GM21529 (cell line): Measurements from ENCODE around the gene LHFPL4.
"Not testable (repeated sequence)": the region's sequence is repeated elsewhere in the genome, so short reads cannot be mapped to it uniquely, and the experiment has no call there.

Experiments used
- ATAC-seq: cut with Tn5 transposase; IDR thresholded peaks from one replicate; pipeline ENCODE4 v1.9.1; 2021; ENCODE audit not compliant: unreplicated experiment

The LHFPL4 gene

DNA sequence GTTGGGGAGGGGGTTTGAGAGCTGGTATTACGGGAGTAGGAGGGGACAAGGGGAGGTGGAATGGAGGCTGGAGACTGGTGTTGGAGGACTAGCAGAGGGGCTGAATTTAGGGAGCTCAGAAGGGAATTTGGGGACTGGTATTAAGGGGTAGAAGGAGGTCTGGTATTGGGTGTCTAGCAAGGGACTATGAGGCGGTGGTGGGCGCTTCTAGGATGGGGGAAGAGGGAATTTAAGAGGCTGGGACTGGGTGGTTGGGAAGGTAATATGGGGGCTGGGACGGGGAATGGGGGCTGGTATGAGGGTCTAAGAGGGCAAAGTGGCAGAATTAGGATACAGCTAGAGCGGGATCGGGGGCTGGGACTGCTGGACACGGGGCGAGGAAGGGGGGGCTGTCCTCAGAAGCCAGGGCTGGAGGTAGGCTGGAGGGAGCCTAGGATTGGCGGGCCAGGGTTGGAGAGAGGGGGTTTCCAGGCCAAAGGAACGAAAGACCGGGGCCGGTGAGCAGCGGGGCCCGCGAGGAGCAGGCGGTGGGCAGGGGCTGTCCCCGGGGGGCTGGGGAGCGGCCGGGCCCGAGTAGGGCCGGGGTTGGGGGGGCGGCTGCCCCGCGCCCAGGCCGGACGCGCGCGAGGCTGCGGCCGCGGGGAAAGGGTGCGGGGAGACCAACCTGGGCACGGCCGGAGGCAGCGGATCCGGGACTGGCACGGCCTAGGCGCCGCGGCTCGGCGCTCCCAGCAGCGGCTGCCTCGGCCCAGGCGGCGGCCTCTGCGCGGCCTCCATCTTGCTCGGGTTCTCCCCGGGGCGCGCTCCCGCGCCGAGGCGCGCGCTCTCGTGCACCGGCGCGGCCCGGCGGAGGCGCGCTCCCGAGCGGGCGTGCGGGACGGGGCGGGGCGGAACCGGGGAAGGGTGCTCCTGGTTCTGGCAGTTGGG is at the start of gene LHFPL4:
TSS of gene LHFPL4 (minus strand) at position 802 of the 927 bp plus-strand sequence. CDS start 1,143 bp downstream, outside the sequence.
- no peak for ATAC-seq

DNA sequence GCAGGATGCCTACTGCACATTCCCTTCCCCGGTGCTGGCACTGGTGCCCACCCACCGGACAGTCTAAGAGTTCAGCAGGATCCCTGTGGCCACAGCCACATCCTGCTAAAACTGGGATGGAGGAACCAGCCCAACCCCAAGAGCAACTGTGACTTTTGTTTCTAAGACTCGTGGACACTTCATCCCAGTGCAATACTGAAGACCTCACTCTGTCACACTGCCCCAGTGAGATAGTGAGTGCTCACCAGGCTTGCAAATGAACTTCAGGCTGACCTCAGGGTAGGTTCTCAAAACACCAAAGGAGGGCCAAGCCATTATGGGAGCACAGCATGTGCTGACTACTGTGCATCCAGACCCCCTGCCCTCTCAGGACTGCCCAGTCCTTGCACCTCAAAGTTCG is 49.0 kb upstream of the LHFPL4 start:
- no peak for ATAC-seq

DNA sequence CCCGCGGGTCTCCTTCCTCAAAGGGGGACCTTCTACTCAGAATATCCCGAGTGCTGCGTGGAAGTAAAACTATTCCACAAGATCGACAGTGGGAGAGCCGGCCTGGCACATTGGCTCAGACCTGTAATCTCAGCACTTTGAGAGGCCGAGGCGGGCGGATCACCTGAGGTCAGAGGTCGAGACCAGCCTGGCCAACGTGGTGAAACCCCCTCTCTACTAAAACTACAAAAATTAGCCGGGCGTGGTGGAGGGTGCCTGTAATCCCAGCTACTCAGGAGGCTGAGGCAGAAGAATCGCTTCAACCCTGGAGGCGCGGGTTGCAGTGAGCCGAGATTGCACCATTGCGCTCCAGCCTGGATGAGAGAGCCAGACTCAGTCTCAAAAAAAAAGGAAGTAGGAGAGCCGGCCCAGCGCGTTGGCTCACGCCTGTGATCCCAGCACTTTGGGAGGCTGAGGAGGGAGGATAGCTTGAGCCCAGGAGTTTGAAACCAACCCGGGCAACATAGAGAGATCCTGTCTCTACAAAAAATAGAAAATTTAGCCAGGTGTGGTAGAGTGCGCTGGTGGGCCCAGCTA is 47.5 kb upstream of the LHFPL4 start:
- not testable (repeated sequence) for ATAC-seq

DNA sequence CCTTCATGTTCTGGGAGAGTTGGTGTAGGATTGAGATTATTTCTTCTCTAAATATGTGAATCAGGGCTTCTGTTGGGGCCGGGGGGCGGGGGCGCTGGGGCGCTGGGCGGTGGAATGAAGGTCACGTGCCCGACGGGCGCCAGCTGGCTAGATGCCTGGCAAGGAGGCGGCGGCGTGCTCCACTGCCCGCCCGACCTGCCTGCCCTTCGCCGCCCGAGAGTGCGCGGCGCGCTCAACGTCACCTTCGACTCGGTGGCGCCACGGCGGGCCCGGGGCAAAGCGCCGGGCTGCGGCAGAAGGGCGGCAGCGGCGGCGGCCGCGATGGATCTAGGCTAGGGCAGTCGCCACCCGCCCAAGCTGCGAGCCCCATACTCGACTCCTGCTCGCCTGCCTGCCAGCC is 47.0 kb upstream of the LHFPL4 start:
- ATAC-seq, result no peak

DNA sequence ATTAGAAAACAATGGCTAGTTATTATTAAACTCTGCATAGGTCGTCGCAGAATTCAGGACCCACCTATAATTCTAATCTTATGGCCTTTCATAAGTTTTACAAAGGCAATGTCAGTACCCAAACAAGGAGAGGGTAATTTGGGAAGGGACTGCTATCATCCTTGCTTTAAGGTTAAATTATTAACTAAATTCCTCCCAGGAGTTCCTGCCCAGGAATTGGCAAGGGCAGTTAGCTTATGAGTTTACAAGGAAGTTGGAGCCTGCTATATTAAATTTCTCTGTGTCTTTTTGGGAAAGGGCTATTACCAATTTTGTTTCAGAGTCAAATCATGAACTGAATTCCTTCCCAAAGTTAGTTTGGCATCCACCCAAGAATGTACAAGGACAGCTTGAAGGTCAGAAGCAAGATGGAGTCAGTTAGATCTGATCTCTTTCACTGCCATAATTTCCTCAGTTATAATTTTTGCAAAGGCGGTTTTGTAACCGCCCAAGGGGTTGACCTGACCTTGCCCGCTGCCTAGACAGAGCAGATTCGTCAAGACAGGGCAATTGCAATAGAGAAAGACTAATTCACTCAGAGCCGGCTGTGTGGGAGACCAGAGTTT is 45.3 kb upstream of the LHFPL4 start:
- ATAC-seq, result no peak

DNA sequence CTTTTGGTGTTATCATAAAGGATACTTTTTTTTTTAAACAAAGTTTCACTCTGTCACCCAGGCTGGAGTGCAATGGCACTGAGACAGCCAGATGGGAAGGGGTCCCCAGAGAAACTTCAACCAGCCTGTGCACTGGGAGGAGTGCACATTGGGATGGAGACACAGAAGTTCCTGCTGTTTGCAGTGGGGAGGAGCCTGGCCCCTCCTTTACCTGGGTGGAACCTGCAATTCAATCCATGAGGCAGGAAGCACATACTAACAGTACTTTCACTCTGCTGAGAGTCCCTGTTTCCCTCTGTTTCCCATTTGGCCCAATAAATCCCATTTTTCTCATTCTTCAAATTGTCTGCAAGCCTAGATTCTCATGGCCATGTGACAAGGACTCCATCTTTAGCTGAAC is 42.3 kb upstream of the LHFPL4 start:
- no peak for ATAC-seq

DNA sequence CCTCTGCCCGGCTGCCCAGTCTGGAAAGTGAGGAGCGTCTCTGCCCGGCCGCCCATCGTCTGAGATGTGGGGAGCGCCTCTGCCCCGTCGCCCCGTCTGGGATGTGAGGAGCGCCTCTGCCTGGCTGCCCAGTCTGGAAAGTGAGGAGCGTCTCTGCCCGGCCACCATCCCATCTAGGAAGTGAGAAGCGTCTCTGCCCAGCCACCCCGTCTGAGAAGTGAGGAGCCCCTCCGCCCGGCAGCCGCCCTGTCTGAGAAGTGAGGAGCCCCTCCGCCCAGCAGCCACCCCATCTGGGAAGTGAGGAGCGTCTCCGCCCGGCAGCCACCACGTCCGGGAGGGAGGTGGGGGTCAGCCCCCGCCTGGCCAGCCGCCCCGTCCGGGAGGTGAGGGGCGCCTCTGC is 38.2 kb upstream of the LHFPL4 start:
- not testable (repeated sequence) for ATAC-seq

DNA sequence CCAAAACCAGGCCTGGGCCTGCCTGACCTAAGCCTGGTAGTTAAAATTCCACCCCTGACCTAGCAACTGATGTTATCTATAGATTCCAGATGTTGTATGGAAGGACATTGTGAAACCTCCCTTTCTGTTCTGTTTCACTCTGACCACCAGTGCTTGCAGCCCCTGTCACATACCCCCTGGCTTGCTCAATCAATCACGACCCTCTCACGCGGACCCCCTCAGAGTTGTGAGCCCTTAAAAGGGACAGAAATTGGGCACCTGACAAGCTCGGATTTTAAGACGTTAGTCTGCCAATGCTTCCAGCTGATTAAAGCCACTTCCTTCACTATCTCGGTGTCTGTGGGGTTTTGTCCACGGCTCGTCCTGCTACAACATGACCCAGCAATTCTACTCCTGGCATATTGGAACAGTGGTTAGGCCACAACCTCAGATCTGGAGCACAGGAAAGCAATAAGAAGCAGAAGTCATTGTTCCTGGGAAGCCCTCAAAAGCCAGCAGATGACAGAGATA is 36.7 kb upstream of the LHFPL4 start:
- ATAC-seq, result no peak

DNA sequence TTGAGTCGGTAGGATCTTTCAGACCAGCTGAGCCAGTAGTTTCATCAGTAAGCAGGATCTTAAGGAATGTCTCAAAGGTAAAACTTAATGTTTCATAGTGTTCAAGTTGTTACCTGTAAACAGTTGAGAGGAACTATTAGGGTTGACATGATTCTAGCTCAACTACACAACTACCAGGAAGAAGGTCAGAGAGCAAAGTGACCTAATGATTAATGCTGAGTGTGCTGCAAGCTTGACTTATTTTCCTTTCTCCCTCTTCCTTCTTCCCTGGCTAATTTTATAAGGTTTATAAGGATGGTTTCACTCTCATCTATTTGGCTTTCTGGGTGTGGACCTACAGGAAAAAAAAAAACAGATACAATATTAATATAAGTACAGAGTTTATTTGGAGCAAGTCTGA is 30.2 kb upstream of the LHFPL4 start:
- no peak for ATAC-seq

DNA sequence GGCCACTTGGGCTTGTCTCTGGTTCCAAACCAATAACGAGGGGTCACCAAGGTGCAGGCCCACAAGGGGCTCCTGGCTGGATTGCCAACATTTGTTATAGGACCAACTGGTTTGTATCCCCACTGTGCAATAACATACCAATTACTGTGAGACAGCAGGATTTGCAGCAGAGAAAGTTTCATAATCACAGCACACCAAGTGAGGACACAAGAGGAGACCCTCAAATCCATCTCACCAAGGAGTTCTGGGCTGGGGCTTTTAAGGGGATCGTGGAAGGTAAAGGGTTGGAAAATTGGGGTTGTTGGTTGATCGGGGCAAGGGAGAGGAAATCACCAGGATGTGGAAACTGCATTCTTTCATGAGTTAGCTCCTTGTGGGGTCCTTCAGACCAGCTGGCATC is 29.7 kb upstream of the LHFPL4 start:
- ATAC-seq, result no peak

DNA sequence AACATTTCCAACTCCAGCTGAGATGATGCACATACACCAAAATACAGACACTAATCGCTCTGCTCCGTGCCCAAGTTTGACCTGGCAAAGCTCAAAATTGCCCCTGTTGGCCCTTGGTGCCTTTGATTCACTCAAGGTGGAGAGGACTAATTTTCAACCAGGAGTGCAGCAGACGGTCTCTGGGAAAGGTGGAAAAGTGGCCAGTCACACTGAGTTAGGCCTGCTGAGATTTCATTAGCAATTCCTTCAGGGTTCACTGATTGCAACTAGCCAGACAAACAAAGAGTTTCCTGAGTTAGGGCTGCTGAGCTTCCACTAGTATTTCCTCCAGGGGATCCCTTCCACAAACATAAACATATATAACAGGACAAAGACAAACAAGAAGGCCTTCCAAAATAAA is 28.7 kb upstream of the LHFPL4 start:
- ATAC-seq, result no peak

DNA sequence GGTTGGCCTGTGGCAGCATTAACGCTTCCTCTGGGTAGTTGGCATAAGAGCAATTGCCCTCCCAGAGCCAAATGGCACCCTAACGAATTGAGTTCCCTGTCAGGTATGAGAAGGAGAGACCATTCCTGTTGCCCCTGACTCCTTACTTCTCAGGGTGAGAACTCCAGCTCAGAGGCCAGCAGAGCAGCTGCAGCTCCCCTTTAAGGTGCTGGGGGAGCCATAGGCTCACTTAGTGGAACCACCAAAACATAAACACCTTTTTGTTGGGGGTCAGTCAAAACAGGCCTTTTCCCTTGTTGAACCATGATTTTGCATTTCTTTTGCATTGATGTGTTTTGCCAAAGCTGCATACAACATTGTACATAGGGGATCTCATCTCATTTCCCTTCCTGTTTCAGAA is 28.1 kb upstream of the LHFPL4 start:
- no peak for ATAC-seq

DNA sequence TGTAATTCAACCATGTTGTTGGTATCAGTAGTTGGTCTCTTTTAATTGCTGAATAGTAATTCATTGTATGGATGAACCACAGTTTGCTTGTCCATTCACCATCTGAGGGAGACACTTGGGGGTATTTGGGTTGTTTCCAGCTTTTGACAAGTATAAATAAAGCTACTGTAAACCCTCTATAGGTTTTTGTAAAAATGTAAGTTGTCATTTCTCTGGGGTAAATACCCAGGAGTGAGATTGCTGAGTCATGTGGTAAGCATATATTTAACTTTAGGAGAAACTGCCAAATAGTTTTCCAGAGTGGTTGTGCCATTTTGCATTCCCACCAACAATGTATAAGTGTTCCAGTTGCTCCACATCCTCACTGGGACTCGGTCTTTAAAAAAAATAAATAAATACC is 15.4 kb upstream of the LHFPL4 start:
- ATAC-seq, result no peak

DNA sequence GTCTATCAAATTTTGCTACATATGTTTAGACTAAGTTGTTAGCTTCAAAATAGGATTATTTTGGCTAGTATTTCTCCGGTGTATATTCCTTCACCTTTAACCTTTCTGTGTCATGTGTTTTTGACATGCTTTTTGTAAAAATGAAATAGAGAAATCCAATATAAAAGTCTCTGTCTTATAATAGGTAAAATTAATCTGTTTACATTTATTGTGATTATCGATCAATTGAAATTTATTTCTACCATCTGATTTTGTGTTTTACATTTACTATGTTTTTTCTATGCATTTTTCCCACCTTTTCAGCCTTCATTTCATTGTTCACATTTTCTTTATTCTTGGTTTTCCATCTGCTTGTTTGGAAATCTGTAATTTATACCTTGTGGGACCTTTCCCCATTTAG is 11.7 kb upstream of the LHFPL4 start:
- no peak for ATAC-seq

DNA sequence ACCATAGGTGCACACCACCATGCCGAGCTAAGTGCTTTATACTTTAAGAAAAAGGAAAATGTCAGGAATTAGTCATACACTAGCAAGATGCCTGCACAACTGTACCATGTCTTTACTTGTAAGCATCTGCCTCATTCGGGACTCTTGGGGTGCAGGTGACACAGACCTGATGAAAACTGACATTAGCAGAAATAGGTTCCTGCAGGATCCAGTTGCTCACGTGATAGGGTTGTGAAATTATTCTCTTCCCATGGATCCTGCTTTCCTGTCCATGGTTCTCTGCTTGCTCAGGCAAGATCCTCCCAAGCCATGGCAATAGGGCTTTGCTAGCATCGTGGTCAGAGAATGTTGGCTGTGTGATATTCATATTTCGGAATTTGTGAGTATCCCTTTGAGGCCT is 10.2 kb upstream of the LHFPL4 start:
- no peak for ATAC-seq

DNA sequence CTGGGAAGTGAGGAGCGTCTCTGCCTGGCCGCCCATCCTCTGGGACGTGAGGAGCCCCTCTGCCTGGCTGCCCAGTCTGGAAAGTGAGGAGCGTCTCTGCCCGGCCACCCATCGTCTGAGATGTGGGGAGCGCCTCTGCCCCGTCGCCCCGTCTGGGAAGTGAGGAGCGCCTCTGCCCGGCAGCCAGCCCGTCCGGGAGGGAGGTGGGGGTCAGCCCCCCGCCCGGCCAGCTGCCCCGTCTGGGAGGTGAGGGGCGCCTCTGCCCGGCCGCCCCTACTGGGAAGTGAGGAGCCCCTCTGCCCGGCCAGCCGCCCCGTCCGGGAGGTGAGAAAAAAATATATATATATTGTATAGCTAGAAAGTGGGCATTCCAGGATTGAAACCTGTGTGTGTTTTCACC is 6.4 kb upstream of the LHFPL4 start:
- ATAC-seq, result not testable (repeated sequence)

DNA sequence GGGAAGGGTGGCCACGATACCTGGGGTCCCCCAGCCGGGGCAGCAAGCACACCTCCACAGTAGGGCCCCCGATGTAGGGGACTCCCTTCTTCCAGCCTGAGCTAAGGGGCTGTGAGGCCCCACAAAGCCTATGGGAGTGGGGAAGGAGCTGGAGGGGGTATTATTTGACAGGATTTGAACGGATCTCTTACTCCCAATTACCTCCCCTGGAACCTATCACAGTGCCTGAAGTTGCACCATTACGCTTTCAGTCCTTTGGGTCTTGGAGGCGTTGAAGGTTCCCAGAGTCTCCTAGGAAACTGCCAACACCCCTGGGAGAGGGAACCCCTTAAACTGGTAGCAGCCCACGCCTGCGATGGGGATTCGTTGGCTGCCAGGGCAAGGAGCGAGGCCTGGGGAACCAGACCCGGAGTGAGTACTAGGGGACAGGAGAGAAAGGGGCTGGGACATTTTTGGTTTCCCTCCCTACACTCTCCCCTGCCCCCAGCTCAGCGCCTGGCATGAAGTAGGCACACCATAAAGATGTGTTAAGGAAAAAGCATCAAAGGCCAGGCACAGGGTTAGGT is 409 bp upstream of the LHFPL4 start:
- no peak for ATAC-seq

DNA sequence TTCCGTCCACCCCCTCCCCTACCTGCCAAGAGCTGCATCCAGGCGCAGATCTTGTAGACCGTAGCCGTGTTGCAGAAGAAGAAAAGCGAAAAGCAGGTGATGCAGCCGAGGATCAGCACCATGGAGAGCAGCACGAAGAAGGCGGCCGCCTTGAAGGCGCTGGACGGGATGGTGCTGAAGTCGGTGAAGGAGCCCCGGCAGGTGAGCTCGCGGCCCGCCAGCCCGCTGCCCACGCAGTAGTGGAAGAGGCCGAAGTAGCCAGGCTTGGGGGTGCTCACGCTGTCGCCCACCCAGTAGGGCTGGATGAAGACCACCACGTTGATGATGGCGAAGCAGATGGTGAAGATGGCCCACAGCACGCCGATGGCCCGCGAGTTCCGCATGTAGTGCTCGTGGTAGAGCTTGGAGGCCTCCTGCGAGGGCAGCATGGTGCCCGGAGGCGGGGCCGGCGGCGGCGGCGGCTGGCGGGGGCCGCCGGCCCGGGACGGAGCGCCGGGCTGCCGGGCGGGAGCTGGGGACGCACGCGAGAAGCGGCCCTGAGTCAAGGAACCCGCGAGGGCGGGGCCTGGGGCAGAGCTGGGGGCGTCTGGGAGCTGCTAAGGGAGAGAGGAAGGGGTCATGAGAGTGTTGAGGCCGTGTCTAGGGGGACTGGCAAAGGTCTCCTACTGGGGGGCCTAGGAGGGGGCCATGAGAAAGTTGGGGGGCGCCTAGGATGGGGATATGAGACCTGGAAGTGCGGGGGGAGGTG is 1.2 kb downstream of the LHFPL4 start:
- no peak for ATAC-seq

DNA sequence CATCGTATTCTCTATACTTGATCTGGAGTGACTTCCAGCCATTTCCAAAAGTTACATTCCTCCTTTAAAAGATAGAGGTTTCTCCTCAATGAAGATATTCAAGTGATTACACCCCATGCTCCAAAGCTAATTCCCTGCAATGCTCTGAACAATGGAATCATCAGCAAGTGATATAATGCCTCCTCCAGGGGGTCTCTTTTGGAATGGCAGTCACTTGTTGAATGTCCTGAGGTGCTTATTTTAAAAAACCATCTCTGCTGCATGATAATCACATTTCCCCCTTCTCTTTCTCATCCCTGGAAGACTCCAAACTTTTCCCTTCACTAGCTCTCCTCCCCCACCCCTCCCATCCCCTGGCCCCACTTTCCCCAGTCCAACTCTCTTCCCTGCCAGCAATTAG is 2.6 kb downstream of the LHFPL4 start:
- ATAC-seq, result no peak

DNA sequence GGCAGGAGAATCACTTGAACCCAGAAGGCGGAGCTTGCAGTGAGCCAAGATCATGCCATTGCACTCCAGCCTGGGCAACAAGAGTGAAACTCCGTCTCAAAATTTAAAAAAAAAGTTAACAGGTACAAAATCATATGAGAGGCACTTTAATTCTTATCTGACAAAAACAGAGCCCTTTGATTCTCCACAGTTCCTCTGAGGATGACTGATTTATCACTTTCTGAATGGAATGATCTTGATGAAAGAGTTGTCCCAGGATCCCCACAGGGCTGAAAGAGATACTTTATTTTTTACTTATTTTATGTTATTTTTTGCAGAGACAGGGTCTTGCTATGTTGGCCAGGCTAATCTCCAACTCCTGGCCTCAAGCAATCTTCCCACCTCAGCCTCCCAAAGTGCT is 4.0 kb downstream of the LHFPL4 start:
- ATAC-seq, result no peak

DNA sequence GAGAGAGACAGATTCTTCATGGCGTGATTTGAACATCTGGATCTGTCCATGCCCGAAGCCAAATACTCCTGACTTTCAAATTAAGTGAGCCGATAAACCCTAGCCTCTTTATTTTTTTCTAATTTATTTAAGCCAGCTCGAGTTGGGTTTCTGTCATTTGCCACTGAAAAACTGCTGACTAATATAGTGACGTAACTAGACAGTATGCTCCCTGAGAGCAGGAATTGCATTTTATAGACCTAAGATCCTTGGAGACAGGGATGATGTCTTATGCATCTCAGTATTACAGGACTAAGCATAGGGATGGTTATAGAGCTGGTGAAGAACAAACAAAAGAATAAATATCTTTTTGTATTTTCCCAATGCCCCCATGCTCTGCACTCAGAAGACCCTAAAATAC is 4.6 kb downstream of the LHFPL4 start:
- ATAC-seq, result no peak
